ENCODE results near the gene ARHGAP8.

- no peak for TF ChIP-seq CTCF (IDR thresholded peaks at IDR 0.05)
- no peak for TF ChIP-seq POLR2A (IDR thresholded peaks at IDR 0.05)
Measured at GRCh38 chr22:44815099-44816070, 63.0 kb downstream of the ARHGAP8 start.
